Mesenteric fat pad (tissue), 1 donor: ENCODE data around the gene IKZF3. TPM values are rescaled to one million over a fixed set of nuclear protein-coding genes. Genes with fewer than 3 reads are reported as not detected.
"Not testable (repeated sequence)": the region's sequence is repeated elsewhere in the genome, so short reads cannot be mapped to it uniquely, and the experiment has no call there.

Experiments
- DNase-seq: peaks from one replicate; pipeline ENCODE4 v3.0.0-alpha.2; 2020; ENCODE audit warnings: low spot score
- long read RNA-seq: library from polyadenylated mRNA; unstranded; transcript quantifications from one replicate; pipeline ENCODE4 v2.0.0, GENCODE V29; 2020
- total RNA-seq: library from RNA; stranded (reverse); fragmentation: NEBNext Ultra II Directional; extraction: Animal tissue kit (Norgen Biotek cat#: 25700); gene quantifications from one replicate; pipeline ENCODE4 v1.2.1, GENCODE V29; 2021
- donor health status: DM: yes; HTN: yes; CAD: no.

Gene IKZF3
- 1.3 TPM for total RNA-seq
- long read RNA-seq, partial matches to known transcripts = 0 of 1 reads
- long read RNA-seq, other reads (novel, unspliced or antisense) = 1 of 1 reads

DNA sequence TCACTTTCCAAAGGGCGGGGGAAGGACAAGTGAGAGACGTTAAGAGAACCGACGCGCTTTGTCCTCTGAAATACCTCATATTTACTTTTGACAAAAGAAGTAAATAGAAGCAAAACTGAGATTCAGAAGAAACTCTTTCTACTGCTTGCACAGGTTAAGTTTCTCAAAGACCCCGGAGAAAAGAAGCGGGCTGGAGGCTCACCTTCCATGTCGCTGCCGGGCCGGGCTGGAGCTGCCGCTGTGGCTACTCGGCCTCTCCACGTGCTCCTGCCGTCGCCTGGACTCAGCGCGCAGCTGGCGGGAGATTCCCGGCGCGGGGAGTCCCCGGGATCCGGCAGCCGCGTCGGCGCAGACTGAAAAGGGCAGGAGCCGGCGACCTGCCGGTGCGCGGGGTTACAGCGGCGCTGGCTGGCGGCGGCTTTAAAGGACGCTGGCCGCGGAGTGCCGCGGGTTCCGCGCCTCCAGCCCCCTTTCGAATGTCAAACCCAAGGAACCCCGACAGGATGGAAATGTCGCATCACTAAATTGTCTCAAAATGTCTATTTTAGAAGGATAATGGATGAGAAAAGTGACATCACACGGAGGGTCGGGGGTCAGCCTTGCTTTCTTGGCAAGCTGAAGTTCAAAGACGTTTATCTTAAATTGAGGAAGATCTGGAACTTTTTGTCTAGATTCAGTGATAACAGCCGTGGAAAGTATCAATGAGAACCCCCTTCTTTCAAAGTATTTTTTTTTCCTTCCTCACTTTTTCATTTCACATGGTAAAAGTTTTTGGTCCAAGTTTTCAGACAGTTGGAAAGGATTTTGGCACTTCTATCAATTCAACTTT lies at the start of gene IKZF3:
TSS of gene IKZF3 (minus strand) at position 395 of the 829 bp plus-strand sequence. CDS start at position 209, 186 bp downstream.
- DNase-seq = no peak

DNA sequence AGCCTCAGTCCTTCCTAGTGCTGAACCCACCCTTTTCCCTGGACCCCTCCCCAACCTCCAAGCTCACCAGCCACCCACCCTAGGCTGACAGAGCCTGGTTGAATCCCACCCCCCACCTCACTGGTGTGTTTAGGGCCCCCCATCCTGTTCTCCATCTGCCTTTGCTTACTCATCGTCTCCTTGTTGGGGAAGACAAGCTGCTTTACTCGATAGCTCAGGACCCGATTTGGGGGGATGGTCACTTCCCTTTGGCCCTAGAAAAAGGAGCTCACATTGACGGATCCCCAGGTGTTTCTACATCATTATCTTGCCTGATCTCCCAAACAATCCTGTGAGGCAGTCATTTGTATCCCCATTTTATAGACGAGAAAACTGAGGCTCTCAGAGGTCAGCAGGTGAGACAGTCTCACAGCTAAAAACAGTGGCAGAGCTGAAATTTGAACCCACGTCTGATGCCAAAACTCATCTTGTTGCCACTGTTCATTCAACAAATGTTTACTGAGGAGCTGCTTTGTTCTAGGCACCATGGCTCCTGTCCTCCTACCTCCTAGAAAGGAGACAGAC lies 44.8 kb upstream of the IKZF3 start:
- no peak for DNase-seq

DNA sequence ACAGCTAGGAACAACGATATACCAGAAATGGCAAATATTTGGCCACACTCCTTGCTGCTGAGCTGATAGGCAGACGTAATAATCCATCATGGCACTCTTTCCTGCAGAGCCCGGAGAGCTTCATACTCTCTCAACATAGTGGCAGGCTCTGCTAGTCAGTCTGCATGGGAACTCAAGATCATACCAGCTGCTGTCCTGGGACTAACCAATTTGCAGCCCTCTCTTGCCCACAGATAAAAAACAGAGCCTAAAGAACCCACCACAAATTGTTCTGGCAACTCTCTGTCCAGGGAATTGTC lies 40.8 kb upstream of the IKZF3 start:
- DNase-seq = no peak

DNA sequence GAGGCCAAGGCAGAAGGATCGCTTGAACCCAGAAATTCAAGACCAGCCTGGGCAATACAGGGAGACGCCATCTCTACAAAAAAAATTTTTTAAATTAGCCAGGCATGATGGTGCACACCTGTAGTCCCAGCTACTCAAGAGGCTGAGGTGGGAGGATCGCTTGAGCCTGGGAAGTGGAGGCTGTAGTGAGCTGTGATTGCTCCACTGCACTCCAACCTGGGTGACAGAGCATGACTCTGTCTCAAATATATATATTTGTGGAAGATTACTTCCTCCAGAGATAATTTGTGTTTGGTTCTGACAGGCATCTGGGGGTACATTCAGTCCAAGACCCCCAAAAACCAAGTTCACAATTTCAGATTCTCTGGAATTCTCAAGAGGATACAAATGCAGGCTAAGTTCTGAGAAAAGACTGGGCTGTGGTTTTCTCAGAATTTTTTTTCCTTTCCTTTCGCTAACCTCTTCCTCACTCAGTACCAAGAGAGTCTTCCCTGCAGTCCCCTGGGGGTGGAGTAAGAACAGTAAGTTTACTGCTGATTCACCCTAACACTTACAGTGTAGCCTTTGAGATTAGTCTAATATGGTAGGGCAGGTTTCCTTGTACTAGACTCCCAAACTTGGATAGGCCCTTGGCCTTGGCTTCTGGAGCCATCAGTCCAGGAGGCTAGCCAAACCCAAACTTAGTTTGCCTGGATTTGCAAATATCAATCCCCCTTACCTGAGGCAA lies 39.2 kb upstream of the IKZF3 start:
- no peak for DNase-seq

DNA sequence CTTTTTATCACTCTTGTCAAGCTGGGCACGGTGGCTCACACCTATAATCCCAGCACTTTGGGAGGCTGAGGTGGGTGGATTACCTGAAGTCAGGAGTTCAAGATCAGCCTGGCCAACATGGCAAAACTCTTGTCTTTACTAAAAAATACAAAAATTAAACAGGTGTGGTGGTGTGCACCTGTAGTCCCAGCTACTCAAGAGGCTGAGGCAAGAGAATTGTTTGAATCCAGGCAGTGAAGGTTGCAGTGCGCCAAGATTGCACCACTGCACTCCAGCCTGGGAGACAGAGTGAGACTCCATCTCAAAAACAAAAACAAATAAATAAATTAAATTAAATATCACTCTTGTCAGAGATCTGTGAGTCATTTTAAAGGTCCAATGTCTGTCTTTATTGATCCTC lies 37.9 kb upstream of the IKZF3 start:
- DNase-seq = not testable (repeated sequence)

DNA sequence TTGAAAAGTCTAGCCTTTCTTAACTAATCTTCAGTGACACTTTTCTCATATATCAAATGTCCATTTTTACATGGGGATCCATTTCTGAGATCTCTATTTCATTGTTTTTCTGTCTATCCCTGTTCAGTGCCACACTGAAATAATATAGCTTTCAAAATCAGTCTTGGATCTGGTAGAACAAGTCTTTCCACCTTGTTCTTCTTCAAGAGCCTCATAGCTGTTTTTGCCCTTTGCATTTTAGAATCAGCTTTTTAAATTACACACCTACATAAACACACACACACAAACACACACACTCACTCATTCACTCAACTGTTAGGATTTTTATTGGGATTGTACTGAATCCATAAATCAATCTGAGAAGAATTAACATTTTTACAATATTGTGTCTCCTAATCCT lies 35.1 kb upstream of the IKZF3 start:
- DNase-seq = no peak

DNA sequence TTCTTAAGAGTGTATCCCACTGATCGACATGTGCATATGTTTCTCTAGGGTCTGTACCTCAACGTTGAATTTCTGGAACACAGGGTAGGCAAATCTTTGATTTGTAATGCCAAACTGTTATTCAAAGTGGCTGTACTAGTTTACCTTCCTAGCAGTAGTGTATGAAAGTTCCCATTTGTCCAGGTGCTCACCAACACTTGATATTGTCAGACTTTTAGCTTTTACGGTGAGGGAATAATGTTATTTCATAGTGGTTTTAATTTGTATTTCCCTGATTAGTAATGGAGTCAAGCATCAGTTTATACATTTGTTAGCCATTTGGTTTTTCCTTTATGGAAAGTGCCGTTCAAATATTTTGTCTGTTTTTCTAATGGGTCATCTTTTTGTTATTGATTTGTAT lies 34.0 kb upstream of the IKZF3 start:
- no peak for DNase-seq

DNA sequence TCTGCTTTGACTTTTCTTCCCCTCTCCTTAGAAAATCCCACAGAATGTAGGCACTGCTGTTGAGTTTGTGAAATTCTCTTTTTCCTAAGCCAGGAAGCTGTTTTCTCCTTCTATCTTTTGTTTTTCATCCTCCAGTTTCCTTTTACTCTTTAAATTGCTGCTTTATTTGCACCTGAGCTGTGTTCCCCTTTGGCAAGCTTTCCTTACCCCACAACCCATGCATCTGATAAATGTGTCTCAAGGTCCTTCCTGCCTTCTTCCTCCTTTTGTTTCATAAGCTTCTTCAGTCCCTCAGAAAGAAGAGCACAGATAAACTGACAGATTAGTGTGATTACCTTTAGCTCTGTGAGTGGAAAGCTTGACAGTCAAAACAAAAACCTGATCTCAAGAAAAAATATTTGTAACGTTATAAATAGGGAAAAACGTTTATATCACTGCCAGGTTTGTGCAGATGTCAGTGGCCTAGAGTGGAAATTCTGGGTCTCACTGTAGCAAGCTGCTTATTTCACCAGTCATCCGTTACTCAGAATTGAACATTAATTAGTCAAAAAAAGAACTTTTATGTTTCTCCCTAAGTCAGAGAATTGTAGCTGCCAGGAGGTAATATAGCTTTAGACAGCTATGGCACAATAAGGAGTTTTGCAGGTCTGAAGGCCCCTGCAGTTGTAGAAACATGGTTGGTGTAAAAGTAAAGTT lies 30.7 kb upstream of the IKZF3 start:
- DNase-seq = no peak

DNA sequence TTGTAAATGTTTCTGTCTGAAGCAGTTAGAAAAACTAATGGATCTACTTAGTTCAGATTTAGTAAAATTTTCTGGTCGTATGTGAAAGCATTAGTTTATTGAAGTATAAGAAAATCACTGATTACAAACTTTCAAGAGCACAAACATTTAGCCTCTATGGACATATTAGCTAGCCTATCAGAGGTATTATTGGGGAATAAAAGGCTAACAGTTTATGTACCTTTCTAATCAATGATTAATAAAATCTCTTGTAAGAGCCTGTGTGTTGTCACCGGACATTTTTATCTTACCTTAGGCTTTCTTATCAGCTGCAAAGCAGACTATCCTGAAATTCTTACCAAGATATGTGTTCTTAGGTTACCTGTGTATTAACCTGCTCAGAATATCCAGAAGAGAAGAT lies 25.1 kb upstream of the IKZF3 start:
- no peak for DNase-seq

DNA sequence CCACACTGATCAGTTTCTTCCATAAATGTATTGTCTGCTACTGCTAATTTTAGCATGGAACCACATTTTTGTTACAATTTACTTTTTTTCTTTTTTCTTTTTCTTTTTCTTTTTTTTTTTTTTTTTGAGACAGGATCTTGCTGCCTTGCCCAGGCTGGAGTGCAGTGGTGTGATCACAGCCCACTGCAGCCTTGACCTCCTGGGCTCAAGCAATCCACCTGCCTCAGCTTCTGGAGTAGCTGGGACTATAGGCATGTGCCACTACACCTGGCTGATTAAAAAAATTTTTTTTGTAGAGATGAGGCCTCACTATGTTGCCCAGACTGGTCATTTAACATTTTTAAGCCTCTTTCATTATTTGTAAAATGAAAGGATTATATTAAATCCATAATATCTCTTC lies 23.0 kb upstream of the IKZF3 start:
- no peak for DNase-seq

DNA sequence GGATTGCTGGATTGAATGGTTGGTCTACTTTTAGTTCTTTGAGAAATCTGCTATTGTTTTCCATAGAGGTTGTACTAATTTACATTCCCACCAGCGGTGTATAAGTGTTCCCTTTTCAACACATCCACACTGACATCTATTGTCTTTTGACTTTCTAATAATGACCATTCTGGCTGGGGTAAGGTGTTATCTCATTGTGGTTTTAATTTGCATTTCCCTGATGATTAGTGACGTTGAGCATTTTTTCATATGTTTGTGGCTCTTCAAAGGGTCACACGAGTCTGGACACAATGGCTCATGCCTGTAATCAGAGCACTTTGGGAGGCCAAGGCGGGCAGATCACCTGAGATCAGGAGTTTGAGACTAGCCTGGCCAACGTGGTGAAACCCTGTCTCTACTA lies 22.0 kb upstream of the IKZF3 start:
- not testable (repeated sequence) for DNase-seq

DNA sequence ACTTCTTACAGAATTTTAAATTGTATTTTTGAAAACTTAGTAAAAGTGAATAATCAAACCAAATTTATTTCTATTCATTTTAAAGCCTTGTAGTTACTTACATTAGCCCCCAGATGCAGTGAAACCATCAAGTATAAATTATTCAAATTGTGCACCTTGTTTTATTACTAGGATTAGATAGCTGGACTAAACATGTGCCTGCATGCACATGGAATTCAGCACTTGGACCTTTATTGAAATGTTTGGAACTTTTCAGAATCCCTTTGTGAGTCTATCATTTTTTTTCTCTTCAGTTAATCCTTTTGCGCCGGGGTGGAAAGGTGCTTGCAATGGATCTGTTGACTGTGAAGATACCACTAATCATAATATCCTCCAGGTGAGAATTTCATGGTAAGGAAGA lies 8.6 kb upstream of the IKZF3 start:
- no peak for DNase-seq

DNA sequence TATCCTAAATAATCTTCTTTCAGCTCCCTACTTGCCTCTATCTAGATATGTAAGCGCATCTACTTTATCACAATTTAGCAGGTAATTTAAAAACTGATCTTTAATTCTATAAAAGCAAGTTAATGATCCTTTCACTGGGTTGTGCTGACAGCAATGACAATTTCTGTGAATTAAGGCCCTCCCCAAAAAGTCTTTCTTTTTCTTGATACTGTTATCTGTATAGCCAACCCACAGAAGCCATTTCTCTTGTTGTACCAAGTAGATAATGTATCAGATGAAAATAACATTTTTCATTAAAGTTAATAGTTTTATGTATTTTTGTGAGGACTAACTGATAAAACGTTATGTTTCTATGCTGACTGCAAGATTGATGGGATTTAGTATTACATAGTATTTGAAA lies 7.7 kb upstream of the IKZF3 start:
- DNase-seq = no peak

DNA sequence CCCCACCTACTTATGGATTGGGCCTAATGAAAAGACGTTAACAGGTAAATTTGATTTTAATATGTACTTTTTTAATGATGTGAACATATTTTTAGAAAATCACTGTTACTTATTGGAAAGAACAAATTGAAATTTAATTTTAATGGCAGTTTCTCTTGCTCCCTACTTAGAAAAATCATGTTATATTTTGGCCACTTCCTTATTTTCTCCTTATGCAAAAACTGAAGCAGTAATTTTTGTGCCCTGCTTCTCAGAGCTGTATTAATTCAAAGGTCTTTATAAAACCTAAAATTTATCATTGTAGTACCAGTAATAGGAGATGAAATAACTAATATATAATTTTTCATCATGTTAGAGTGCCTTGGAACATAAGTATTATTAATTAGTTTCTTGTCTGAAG lies 6.7 kb upstream of the IKZF3 start:
- no peak for DNase-seq

DNA sequence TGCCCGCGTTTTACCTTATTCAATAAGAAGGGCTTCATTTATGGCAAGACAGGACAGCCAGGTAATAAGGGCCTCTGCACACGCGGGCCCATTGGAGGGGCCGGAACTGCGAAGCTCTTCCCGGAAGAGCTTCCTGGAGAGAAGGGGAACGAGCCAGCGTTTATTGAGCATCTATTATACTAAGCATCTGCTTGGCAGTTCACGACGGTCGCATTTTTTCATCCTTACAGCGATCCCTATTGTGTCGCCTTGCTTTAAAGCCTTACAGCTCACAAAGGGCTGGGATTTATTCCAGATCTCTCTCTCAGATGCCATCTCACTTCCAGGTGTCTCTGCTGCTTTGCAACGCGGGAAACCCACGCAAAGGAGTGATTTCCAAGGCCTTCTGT lies 4.4 kb upstream of the IKZF3 start:
- DNase-seq = no peak

DNA sequence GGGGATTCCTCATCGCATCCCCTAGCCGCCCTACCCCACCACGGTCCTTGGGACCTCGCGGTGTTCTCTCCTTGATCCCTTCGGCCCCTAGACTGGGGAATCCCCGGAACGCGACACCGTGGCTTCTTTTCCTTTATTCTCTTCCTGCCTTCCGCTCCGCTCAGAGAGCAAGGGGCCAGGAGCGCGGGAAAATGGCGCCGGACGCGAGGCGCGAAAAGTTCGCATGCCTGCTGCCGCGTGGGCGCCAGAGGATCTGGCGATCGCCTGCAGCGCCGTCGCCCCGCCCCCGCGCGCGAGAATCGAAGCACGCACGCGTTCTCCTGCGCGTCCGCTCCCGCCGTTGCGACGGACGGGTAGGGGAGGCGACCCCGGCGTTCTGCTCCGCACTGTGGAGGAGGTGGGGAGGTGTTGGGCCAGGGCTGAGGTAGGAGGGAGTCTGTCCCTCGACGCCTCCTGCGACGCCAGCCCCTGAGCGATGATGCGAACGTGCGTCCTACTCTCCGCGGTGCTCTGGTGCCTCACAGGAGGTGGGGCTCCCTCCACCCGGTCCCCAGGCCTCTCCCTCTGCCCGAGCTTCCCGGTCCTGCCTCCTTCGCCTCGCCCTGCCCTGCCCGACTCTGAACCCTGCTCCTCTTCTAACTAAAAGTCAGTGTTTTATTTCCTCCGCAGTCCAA lies 3.9 kb upstream of the IKZF3 start, which contains the start of gene ZPBP2:
TSS of gene ZPBP2 (plus strand) at position 323 of the 674 bp plus-strand sequence. CDS start at position 476, 153 bp downstream.
- no peak for DNase-seq

DNA sequence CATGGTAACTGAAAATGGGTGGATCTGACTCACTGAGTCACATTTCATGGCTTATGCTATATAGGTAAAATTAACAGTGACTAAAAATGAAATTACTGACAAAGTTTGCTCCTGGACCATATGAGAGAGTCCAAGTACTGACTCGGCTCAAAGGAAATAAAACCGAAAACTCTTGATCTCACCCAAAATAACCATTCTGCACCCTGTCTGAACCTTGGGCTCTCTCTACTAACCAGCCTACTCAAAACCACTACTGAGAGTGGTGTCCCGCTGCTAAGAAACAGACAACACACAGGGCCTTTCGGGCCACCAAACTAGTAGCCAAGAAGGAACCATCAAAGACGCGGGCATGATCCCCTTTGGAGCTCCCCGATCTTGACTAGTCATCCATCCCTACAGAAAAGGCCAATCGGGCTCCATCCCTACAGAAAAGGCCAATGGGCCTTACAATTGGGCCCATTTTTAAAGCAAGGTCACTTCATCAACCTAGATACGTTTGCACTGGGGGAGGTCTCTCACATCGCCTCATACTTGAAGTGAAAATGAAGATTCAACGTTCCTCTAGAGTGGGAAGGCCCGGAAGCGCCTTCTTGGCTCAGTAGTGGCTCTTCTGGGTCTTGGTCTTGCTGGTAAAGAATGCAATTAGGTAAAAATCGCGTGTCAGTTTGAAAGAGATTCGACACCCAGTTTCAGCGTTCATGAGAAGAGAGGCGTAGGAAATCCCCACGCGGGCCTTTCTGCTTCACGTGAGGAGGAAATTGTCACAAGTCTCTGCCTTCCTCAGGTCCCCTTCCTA lies 3.2 kb upstream of the IKZF3 start:
- no peak for DNase-seq

DNA sequence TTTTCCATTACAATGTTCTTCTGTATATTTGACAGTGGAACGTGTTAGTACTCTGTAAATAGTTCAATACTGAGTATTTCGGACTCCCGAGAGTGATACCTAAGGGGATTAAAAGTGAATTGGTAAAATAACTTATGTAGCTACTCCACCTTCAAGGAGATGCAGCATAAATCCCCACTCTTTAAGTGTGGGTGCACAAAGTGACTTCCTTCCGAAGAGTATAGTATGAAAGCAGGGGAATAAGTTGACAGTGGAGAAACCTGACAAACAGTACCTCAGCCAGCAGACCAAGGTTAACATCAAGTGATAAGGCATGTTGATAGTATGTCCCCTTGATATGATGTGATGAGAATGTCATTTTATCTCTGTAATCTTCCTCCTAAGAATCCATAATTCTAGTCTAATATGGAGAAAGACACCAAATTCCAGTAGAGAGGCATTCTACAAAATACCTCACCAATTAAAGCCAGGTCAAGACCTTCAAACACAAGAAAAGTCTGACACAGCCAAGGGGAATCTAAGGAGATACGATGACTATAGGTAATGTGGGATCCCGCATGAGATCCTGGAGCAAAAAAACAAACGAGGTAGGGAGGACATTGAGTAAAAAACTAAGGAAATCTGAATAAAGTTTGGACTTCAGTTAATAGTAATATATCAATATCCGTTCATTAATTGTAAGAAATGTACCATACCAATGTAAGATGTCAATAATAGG lies 2.1 kb upstream of the IKZF3 start:
- no peak for DNase-seq

DNA sequence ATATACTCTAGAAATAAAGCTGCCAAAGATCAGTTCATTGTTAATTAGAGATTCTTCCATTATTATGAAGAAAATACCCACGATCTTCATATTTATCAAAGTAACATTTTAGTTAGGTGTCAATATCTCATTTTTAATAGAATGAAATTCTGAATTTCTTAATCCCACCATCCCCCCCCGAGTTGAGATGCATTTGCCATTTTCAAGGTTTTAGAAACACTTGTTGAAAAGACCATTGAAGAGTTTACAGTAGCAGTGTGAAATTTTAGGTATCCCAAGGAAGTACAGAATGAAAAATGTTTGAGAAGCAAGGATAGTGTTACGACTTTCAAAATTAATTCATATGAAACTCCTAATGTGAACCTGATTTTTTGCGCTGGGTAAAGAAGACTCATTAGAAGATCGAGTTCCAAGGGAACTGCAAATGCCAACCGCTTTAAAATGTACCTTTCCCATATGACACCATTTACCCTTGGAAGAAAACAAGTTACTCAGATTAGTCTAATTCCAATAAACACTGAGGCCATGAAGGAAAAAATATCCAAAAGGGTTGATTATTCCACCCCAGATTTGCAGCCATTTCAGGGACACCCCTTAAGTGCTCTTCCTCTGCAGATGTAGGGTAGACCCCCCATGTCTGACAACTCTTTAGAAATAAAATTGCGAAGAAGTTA lies 731 bp downstream of the IKZF3 start:
- DNase-seq = no peak
